Ishikawa (cell line): ENCODE measurements around the gene SSTR4.

ENCODE experiments used
- CEBPB ChIP-seq: IDR thresholded peaks from 2 replicates; pipeline ENCODE4 v1.6.1; 2012
- EGR1 ChIP-seq: IDR thresholded peaks from 2 replicates; pipeline ENCODE4 v1.6.1; 2012
- FOXM1 ChIP-seq: IDR thresholded peaks from 2 replicates; pipeline ENCODE4 v1.6.1; 2012; ENCODE audit warnings: low read depth, borderline replicate concordance
- MAX ChIP-seq: IDR thresholded peaks from 2 replicates; pipeline ENCODE4 v1.6.1; 2012
- YY1 ChIP-seq: IDR thresholded peaks from 2 replicates; pipeline ENCODE4 v1.6.1; 2012; ENCODE audit warnings: low read depth
- TF ChIP-seq, protein P1 (sequence below): IDR thresholded peaks from 2 replicates; pipeline ENCODE4 v1.6.1; 2012

DNA sequence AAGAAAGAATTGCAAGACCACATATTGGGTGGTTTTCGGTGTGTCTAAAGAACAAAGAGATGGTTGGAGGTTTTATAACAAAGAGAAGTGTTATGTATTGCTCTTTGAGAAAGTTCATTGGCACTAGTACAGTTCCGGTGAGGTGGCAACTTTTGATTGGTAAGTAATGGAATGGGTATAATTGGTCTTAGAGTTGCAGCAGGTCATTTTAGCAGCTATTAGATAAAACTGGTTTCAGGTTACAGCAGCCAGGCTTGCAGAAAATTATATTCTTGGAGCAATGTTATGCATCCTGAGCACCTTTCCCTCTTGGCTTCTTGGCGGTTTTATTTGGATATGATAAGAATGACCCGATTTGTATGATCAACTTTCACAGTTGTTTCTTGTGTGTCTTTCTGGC lies 12.3 kb upstream of the SSTR4 start:
- TF ChIP-seq MAX (no peak), FOXM1 (no peak), YY1 (no peak), EGR1 (no peak), CEBPB (no peak)
- TF ChIP-seq, protein P1, sequence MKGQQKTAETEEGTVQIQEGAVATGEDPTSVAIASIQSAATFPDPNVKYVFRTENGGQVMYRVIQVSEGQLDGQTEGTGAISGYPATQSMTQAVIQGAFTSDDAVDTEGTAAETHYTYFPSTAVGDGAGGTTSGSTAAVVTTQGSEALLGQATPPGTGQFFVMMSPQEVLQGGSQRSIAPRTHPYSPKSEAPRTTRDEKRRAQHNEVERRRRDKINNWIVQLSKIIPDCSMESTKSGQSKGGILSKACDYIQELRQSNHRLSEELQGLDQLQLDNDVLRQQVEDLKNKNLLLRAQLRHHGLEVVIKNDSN, result no peak
